Heart left ventricle (tissue), 16 donors: ENCODE measurements around the gene ANGPTL1. TPM values are rescaled to one million over a fixed set of nuclear protein-coding genes. Genes with fewer than 3 reads are reported as not detected.
A peak's percentile ranks its signal among the peaks of the same experiment; 100 is the strongest.

Experiments used
- ATAC-seq, 4 donors: fragments of 200-7000 bp; cut with Tn5 transposase; one replicate each; pipeline ENCODE4 v1.9.1; 2020 to 2022; ENCODE audit warnings: moderate library complexity in 4 of 4, mild to moderate bottlenecking in 3 of 4, moderate number of reproducible peaks in 1 of 4
- DNase-seq, 5 donors: peaks; one replicate each; pipeline ENCODE4 v3.0.0-alpha.2; 2020
- H3K27ac ChIP-seq, 12 donors: fragments of 200-600 bp; sonication (generic) in 4 of 12; one replicate each; pipeline versions ENCODE4 v1.5.0 to v1.8.0; 2016 to 2022; ENCODE audit warnings: mild to moderate bottlenecking in 2 of 12
- H3K27me3 ChIP-seq, 9 donors: fragments of 200-600 bp; sonication (generic) in 2 of 9; one replicate each; pipeline versions ENCODE4 v1.5.1 to v1.8.0; 2016 to 2022; ENCODE audit warnings: mild to moderate bottlenecking in 3 of 9
- H3K36me3 ChIP-seq, 9 donors: fragments of 200-600 bp; sonication (generic) in 2 of 9; one replicate each; pipeline versions ENCODE4 v1.5.0 to v1.8.0; 2018 to 2022; ENCODE audit warnings: mild to moderate bottlenecking in 2 of 9
- H3K4me1 ChIP-seq, 12 donors: fragments of 200-600 bp; sonication (generic) in 4 of 12; one replicate each; pipeline versions ENCODE4 v1.5.0 to v1.8.0; 2016 to 2022; ENCODE audit warnings: mild to moderate bottlenecking in 3 of 12
- H3K4me3 ChIP-seq, 12 donors: fragments of 200-600 bp; sonication (generic) in 4 of 12; one replicate each; pipeline versions ENCODE4 v1.5.0 to v1.8.0; 2017 to 2022; ENCODE audit warnings: mild to moderate bottlenecking in 9 of 12, moderate library complexity in 4 of 12
- H3K9me3 ChIP-seq, 12 donors: fragments of 200-600 bp; sonication (generic) in 4 of 12; one replicate each; pipeline versions ENCODE4 v1.5.0 to v1.8.0; 2016 to 2022; ENCODE audit warnings: mild to moderate bottlenecking in 1 of 12
- CTCF ChIP-seq, 12 donors: fragments of 200-600 bp; sonication (generic) in 4 of 12; IDR thresholded peaks; one replicate each; pipeline versions ENCODE4 v1.5.0 to v1.8.0; 2018 to 2022; ENCODE audit warnings: antibody characterized with exemption in 12 of 12, mild to moderate bottlenecking in 5 of 12
- POLR2A ChIP-seq, 2 donors: fragments of 450-650 bp; IDR thresholded peaks; one replicate each; pipeline ENCODE4 v1.6.1; 2017; ENCODE audit warnings: antibody characterized with exemption in 2 of 2, mild to moderate bottlenecking in 2 of 2, moderate library complexity in 2 of 2
- WGBS, 4 donors: extraction: QIAGEN DNeasy Blood & Tissue Kit in 2 of 4; methylation state at CpG; one replicate each; pipeline versions ENCODE4 v1.1.5 to v1.1.7; 2013 to 2018; 5-methylcytosine and 5-hydroxymethylcytosine counted together
- intact Hi-C, 10 donors: fragments of 100-400 bp; cut with DNase I; formaldehyde crosslinking; loops; one replicate each; pipeline versions ENCODE4 v1.11.1 to v1.14.2; 2022
- long read RNA-seq, 3 donors: library from polyadenylated mRNA; unstranded; transcript quantifications; one replicate each; pipeline ENCODE4 v2.0.0, GENCODE V29; 2020 to 2021
- polyA plus RNA-seq, 2 donors: library from polyadenylated mRNA; stranded (reverse); fragments of 200-250 nt; gene quantifications; one replicate each; pipeline ENCODE4 v1.2.3, GENCODE V29; 2013
- total RNA-seq, 9 donors: library from RNA; depleted of rRNA in 2 of 9; stranded (reverse); fragments of >200 nt in 2 of 9; fragmentation: NEBNext Ultra II Directional in 3 of 9; extraction: Animal tissue kit (Norgen Biotek cat#: 25700) in 3 of 9; gene quantifications; one replicate each; pipeline versions ENCODE4 v1.1.0 to v1.2.4, GENCODE V29; 2016 to 2023
- donor health status: ischemic (EF 13 %, LVEDD 7.1; RV severe dilation, severe dysfunction).
- donor health status: healthy with polysubstance abuse.
- donor health status: DM: no; HTN: yes; CAD: no.
- donor health status: DM: no; HTN: no; CAD: no.
- donor health status: ischemic (EF 25% LVEDD 6.9; RV normal size, moderate dysfunction).
- donor health status: ischemic (EF 25% LVEDD 5.7; RV mildly dilated, moderate dysfunction).
- donor health status: healthy.
- donor health status: DM: yes; HTN: yes; CAD: no.
- donor health status: ischemic (EF 35%, LVEDD 5.7; RV mildly dilated, moderate dysfunction).
- donor health status: nonischemic (EF 11% LVEDD 7.7; RV severe dilation, severe dysfunction).
- donor health status: DM: yes; HTN: yes; CAD: no.
- donor health status: PGD.
- donor health status: ischemic (EF 29% LVEDD 5.4; RV normal size, mild dysfunction).
- donor health status: nonischemic (EF 23%, LVEDD 6.1; RV moderate dilation, normal function).

ANGPTL1 gene
- total RNA-seq: 10 to 100 TPM in 7 of 9 donors, 1 to 10 TPM in 2; 7.9 to 31.1 (median 17.6) TPM
- 10 to 100 TPM in 1 of 2 donors, 1 to 10 TPM in 1; 5.0 to 12.6 TPM for polyA plus RNA-seq
- long read RNA-seq, donor 1, partial matches to known transcripts: 3 of 7 reads
- long read RNA-seq, donor 1, other reads (novel, unspliced or antisense): 0 of 7 reads
- long read RNA-seq, donor 2, transcript ANGPTL1-201 (6 exons, 3,348 nt): major isoform, 5 of 71 reads
- long read RNA-seq, donor 2, partial matches to known transcripts: 61 of 71 reads
- long read RNA-seq, donor 2, other reads (novel, unspliced or antisense): 3 of 71 reads
- long read RNA-seq, donor 3, partial matches to known transcripts: 8 of 10 reads
- long read RNA-seq, donor 3, other reads (novel, unspliced or antisense): 0 of 10 reads

GRCh38 chr1:178870944-178871343 is at the start of gene ANGPTL1:
Gene ANGPTL1, minus strand, starts transcription at chr1:178871077. Its CDS starts 5,301 bp downstream, at chr1:178865776.
- H3K4me1 ChIP-seq: peaks cover 0 to 37% (median 17%) of the 10 kb centered on the region in 12 donors
- H3K27me3 ChIP-seq: no peaks in the 10 kb centered on the region
- H3K36me3 ChIP-seq: no peaks in the 10 kb centered on the region
- peak within 1 kb of the TSS in 10 of 12 donors; percentile 6 to 54 (median 45) for H3K4me3 ChIP-seq
- intact Hi-C loops: loop anchor here in 4 of 10 donors (2.0 to 5.0 kb wide), 3 partner anchors 61 to 131 kb away; no protein-coding TSS in a partner anchor
- H3K27ac ChIP-seq: peak within 1 kb of the TSS in 10 of 12 donors; percentile 6 to 67 (median 39)
- TF ChIP-seq CTCF (IDR thresholded peaks at IDR 0.05) (no peak), POLR2A (IDR thresholded peaks at IDR 0.05) (no peak)
- WGBS, 4 donors: 54 to 66% (median 64%) methylated on average over 4 of the region's 4 CpGs
- no peaks in the 10 kb centered on the region for H3K9me3 ChIP-seq
- DNase-seq (peak in 1 of 5 donors; percentile 17), ATAC-seq (peak in 3 of 4 donors; percentile 24 to 50 (median 44))

GRCh38 chr1:178919581-178919980 is 48.7 kb upstream of the ANGPTL1 start:
- TF ChIP-seq CTCF (IDR thresholded peaks at IDR 0.05) (no peak), POLR2A (IDR thresholded peaks at IDR 0.05) (no peak)
- peaks cover 0 to 8% (median 0%) of the 10 kb centered on the region in 9 donors for H3K36me3 ChIP-seq
- no peak for DNase-seq
- H3K4me3 ChIP-seq: no peak overlapping the region
- H3K27ac ChIP-seq: no peak overlapping the region
- intact Hi-C loops: no loop called here
- ATAC-seq: no peak
- H3K4me1 ChIP-seq: peaks cover 0 to 15% (median 2%) of the 10 kb centered on the region in 12 donors
- H3K9me3 ChIP-seq: peaks cover 0 to 8% (median 0%) of the 10 kb centered on the region in 12 donors
- no peaks in the 10 kb centered on the region for H3K27me3 ChIP-seq
- 90 to 95% (median 91%) methylated on average over 2 of the region's 2 CpGs for WGBS, 4 donors

GRCh38 chr1:178918955-178919354 is 48.1 kb upstream of the ANGPTL1 start:
- intact Hi-C loops: no loop called here
- Histone ChIP-seq H3K27me3 (no peaks in the 10 kb centered on the region), H3K36me3 (peaks cover 0 to 8% (median 0%) of the 10 kb centered on the region in 9 donors), H3K4me3 (no peak overlapping the region), H3K27ac (no peak overlapping the region), H3K4me1 (peaks cover 0 to 15% (median 2%) of the 10 kb centered on the region in 12 donors), H3K9me3 (peaks cover 0 to 2% (median 0%) of the 10 kb centered on the region in 12 donors)
- TF ChIP-seq CTCF (IDR thresholded peaks at IDR 0.05): no peak
- no peak for TF ChIP-seq POLR2A (IDR thresholded peaks at IDR 0.05)
- DNase-seq (peak in 2 of 5 donors; percentile 51 to 65), ATAC-seq (no peak)
- WGBS, 4 donors: 49 to 52% (median 51%) methylated on average over 2 of the region's 2 CpGs

- TF ChIP-seq CTCF (IDR thresholded peaks at IDR 0.05) (no peak), POLR2A (IDR thresholded peaks at IDR 0.05) (no peak)
- no peak overlapping the region for H3K4me3 ChIP-seq
These were observed 47.4 kb upstream of the ANGPTL1 start for GRCh38 chr1:178918308-178918707.

More at GRCh38 chr1:178918308-178918707, 47.4 kb upstream of the ANGPTL1 start:
- no peak for ATAC-seq
- no peak overlapping the region for H3K27ac ChIP-seq
- H3K4me1 ChIP-seq: peaks cover 0 to 15% (median 2%) of the 10 kb centered on the region in 12 donors
- H3K36me3 ChIP-seq: peaks cover 0 to 8% (median 0%) of the 10 kb centered on the region in 9 donors
- no peaks in the 10 kb centered on the region for H3K27me3 ChIP-seq
- intact Hi-C loops: no loop called here
- no peak for DNase-seq
- no peaks in the 10 kb centered on the region for H3K9me3 ChIP-seq
- 82 to 89% (median 88%) methylated on average over 6 of the region's 6 CpGs for WGBS, 4 donors
